ENCODE results near the gene MRPL30.

MRPL30 gene

DNA sequence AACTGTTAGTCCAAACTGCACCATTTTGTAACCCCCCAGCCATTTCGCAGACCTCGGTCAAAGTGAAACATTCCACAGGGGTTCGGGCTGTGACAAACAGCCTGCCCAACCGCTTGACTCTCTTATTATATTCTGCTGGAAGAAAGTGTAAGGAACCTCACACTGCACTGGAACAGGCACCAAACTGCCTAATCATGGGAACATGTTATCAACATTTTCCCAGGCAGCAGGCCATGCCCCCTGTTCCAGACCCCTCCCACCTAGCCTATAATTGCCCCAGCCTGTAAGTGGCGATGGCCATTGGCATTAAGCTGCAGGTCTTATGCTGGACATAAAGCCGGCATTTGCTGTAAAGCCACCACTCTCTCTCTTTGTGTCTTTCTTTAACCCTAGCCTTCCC lies 57.6 kb downstream of the MRPL30 start:
- Histone ChIP-seq H3K27me3 (ENCODE audit: insufficient read depth, low read length, poor library complexity, severe bottlenecking) (no peaks in the 10 kb centered on the region), H3K4me3 (ENCODE audit: low read length, poor library complexity, severe bottlenecking) (no peak overlapping the region), H4K20me1 (ENCODE audit: insufficient read depth, low read length, poor library complexity, severe bottlenecking) (no peaks in the 10 kb centered on the region), H3K4me1 (ENCODE audit: insufficient read depth, low read length, poor library complexity, severe bottlenecking) (no peaks in the 10 kb centered on the region), H3K9me3 (ENCODE audit: insufficient read depth, low read depth, low read length) (no peaks in the 10 kb centered on the region), H2AFZ (ENCODE audit: low read length) (no peak overlapping the region), H3F3A (ENCODE audit: low read depth) (no peaks in the 10 kb centered on the region), H3K4me2 (ENCODE audit: low read depth, low read length, poor library complexity, severe bottlenecking) (no peak overlapping the region), H3K9me2 (replicated peaks; ENCODE audit: low read depth, low read length) (no peaks in the 10 kb centered on the region), H3K36me3 (ENCODE audit: insufficient read depth, low read length) (no peaks in the 10 kb centered on the region), H3K79me2 (ENCODE audit: insufficient read depth, low read length) (no peaks in the 10 kb centered on the region), H3K9ac (ENCODE audit: low read depth, low read length, poor library complexity, severe bottlenecking) (no peak overlapping the region)
- TF ChIP-seq, protein P1, sequence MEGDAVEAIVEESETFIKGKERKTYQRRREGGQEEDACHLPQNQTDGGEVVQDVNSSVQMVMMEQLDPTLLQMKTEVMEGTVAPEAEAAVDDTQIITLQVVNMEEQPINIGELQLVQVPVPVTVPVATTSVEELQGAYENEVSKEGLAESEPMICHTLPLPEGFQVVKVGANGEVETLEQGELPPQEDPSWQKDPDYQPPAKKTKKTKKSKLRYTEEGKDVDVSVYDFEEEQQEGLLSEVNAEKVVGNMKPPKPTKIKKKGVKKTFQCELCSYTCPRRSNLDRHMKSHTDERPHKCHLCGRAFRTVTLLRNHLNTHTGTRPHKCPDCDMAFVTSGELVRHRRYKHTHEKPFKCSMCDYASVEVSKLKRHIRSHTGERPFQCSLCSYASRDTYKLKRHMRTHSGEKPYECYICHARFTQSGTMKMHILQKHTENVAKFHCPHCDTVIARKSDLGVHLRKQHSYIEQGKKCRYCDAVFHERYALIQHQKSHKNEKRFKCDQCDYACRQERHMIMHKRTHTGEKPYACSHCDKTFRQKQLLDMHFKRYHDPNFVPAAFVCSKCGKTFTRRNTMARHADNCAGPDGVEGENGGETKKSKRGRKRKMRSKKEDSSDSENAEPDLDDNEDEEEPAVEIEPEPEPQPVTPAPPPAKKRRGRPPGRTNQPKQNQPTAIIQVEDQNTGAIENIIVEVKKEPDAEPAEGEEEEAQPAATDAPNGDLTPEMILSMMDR (conservative IDR thresholded peaks at IDR 0.05; ENCODE audit: low read length): no peak
- no peak for TF ChIP-seq EZH2phosphoT487 (IDR thresholded peaks at IDR 0.05; ENCODE audit: borderline replicate concordance)

DNA sequence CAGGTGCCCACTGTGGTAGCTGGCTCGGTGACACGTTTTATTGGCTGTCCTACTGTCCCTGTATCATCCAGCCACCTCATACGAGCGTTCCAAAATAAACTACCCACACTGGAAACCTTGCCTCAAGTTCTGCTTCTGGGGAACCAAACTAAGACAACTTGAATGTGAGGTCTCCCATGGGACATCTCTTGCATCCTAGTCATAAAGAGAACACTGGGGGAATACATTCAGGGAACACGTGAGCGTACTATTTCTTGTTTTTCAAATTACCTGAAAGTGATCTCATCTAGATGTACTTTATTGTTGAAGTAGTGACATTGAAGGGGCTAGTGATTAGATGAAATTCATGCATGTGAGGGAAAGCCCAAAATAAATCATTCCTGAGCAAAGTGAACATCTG lies 59.4 kb downstream of the MRPL30 start:
- TF ChIP-seq, protein P1 (conservative IDR thresholded peaks at IDR 0.05; ENCODE audit: low read length): no peak
- no peak for TF ChIP-seq EZH2phosphoT487 (IDR thresholded peaks at IDR 0.05; ENCODE audit: borderline replicate concordance)
- Histone ChIP-seq H3K79me2 (ENCODE audit: insufficient read depth, low read length) (no peaks in the 10 kb centered on the region), H4K20me1 (ENCODE audit: insufficient read depth, low read length, poor library complexity, severe bottlenecking) (no peaks in the 10 kb centered on the region), H3K36me3 (ENCODE audit: insufficient read depth, low read length) (no peaks in the 10 kb centered on the region), H3K9me3 (ENCODE audit: insufficient read depth, low read depth, low read length) (no peaks in the 10 kb centered on the region), H3K4me1 (ENCODE audit: insufficient read depth, low read length, poor library complexity, severe bottlenecking) (no peaks in the 10 kb centered on the region), H3F3A (ENCODE audit: low read depth) (no peaks in the 10 kb centered on the region), H3K9me2 (replicated peaks; ENCODE audit: low read depth, low read length) (no peaks in the 10 kb centered on the region), H2AFZ (ENCODE audit: low read length) (no peak overlapping the region), H3K27me3 (ENCODE audit: insufficient read depth, low read length, poor library complexity, severe bottlenecking) (no peaks in the 10 kb centered on the region), H3K9ac (ENCODE audit: low read depth, low read length, poor library complexity, severe bottlenecking) (no peak overlapping the region), H3K4me2 (ENCODE audit: low read depth, low read length, poor library complexity, severe bottlenecking) (no peak overlapping the region), H3K4me3 (ENCODE audit: low read length, poor library complexity, severe bottlenecking) (no peak overlapping the region)

DNA sequence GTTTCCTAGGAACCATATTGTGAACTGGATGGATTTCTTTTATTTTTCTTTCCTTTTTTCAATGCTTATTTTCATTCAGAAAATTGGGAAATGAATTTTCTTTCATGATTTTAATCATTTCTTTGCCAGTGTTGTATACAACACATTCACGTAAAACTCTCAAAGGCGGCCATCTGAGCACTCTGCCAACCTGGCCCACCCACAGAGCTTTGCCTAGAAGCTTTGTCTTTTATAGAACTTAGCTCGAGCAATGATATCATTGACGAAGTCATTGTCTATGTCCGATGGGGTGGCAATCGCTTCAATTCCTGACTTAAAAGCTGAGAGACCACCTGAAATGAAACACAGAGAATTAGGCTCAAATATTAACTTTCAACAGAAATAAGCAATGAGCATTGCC lies 61.2 kb downstream of the MRPL30 start:
- Histone ChIP-seq H2AFZ (ENCODE audit: low read length) (no peak overlapping the region), H3K9me3 (ENCODE audit: insufficient read depth, low read depth, low read length) (no peaks in the 10 kb centered on the region), H4K20me1 (ENCODE audit: insufficient read depth, low read length, poor library complexity, severe bottlenecking) (no peaks in the 10 kb centered on the region), H3K4me2 (ENCODE audit: low read depth, low read length, poor library complexity, severe bottlenecking) (no peak overlapping the region), H3K79me2 (ENCODE audit: insufficient read depth, low read length) (no peaks in the 10 kb centered on the region), H3K9me2 (replicated peaks; ENCODE audit: low read depth, low read length) (no peaks in the 10 kb centered on the region), H3K27me3 (ENCODE audit: insufficient read depth, low read length, poor library complexity, severe bottlenecking) (no peaks in the 10 kb centered on the region), H3K36me3 (ENCODE audit: insufficient read depth, low read length) (no peaks in the 10 kb centered on the region), H3K9ac (ENCODE audit: low read depth, low read length, poor library complexity, severe bottlenecking) (no peak overlapping the region), H3K4me1 (ENCODE audit: insufficient read depth, low read length, poor library complexity, severe bottlenecking) (no peaks in the 10 kb centered on the region), H3K4me3 (ENCODE audit: low read length, poor library complexity, severe bottlenecking) (no peak overlapping the region), H3F3A (ENCODE audit: low read depth) (no peaks in the 10 kb centered on the region)
- TF ChIP-seq, protein P1 (conservative IDR thresholded peaks at IDR 0.05; ENCODE audit: low read length): no peak
- no peak for TF ChIP-seq EZH2phosphoT487 (IDR thresholded peaks at IDR 0.05; ENCODE audit: borderline replicate concordance)

Measured in Loucy (cell line).